Heart left ventricle (tissue), 13 donors: ENCODE results near the gene MNS1.

Experiments
- CTCF ChIP-seq, 12 donors: fragments of 200-600 bp; sonication (generic) in 4 of 12; IDR thresholded peaks; one replicate each; pipeline versions ENCODE4 v1.5.0 to v1.8.0; 2018 to 2022; ENCODE audit warnings: antibody characterized with exemption in 12 of 12, mild to moderate bottlenecking in 5 of 12
- POLR2A ChIP-seq, 2 donors: fragments of 450-650 bp; IDR thresholded peaks; one replicate each; pipeline ENCODE4 v1.6.1; 2017; ENCODE audit warnings: antibody characterized with exemption in 2 of 2, mild to moderate bottlenecking in 2 of 2, moderate library complexity in 2 of 2
- donor health status: ischemic (EF 13 %, LVEDD 7.1; RV severe dilation, severe dysfunction).
- donor health status: DM: no; HTN: yes; CAD: no.
- donor health status: DM: no; HTN: no; CAD: no.
- donor health status: ischemic (EF 25% LVEDD 6.9; RV normal size, moderate dysfunction).
- donor health status: ischemic (EF 25% LVEDD 5.7; RV mildly dilated, moderate dysfunction).
- donor health status: ischemic (EF 35%, LVEDD 5.7; RV mildly dilated, moderate dysfunction).
- donor health status: nonischemic (EF 11% LVEDD 7.7; RV severe dilation, severe dysfunction).
- donor health status: DM: yes; HTN: yes; CAD: no.
- donor health status: PGD.
- donor health status: ischemic (EF 29% LVEDD 5.4; RV normal size, mild dysfunction).
- donor health status: nonischemic (EF 23%, LVEDD 6.1; RV moderate dilation, normal function).

- TF ChIP-seq CTCF (IDR thresholded peaks at IDR 0.05) (no peak), POLR2A (IDR thresholded peaks at IDR 0.05) (no peak)
Measured at GRCh38 chr15:56425276-56425675, 39.7 kb downstream of the MNS1 start.
